Neutrophil (primary cell): Measurements from ENCODE around the gene INTS6.

ENCODE experiments used
- H3K27ac ChIP-seq: fragments of 200-600 bp; sonication (generic); 2 replicates; pipeline ENCODE4 v1.5.1; 2016; ENCODE audit warnings: mild to moderate bottlenecking, moderate library complexity
- H3K27me3 ChIP-seq: fragments of 200-600 bp; sonication (generic); 2 replicates; pipeline ENCODE4 v1.6.0; 2016; ENCODE audit warnings: mild to moderate bottlenecking
- H3K36me3 ChIP-seq: fragments of 200-600 bp; sonication (generic); 2 replicates; pipeline ENCODE4 v1.5.1; 2017
- H3K4me1 ChIP-seq, 2 experiments: fragments of 200-600 bp in 1 of 2; sonication (generic) in 1 of 2; 1 replicate in 1 of 2; 2 replicates in 1 of 2; pipeline versions ENCODE4 v1.5.1 to v1.6.1; 2013 to 2016; ENCODE audit warnings: low read depth in 1 of 2, low read length in 1 of 2, mild to moderate bottlenecking in 1 of 2, moderate library complexity in 1 of 2; ENCODE audit not compliant: control insufficient read depth in 1 of 2, insufficient read depth in 1 of 2
- H3K4me3 ChIP-seq, 2 experiments: fragments of 200-600 bp in 1 of 2; sonication (generic) in 1 of 2; 1 replicate in 1 of 2; 2 replicates in 1 of 2; pipeline ENCODE4 v1.5.1; 2013 to 2016; ENCODE audit warnings: low read depth in 1 of 2, low read length in 1 of 2, mild to moderate bottlenecking in 1 of 2, moderate library complexity in 1 of 2
- H3K9me3 ChIP-seq: fragments of 200-600 bp; sonication (generic); 2 replicates; pipeline ENCODE4 v1.5.1; 2016
- CTCF ChIP-seq: fragments of 200-600 bp; sonication (generic); IDR thresholded peaks from 2 replicates; pipeline ENCODE4 v1.5.1; 2016; ENCODE audit warnings: antibody characterized with exemption

The INTS6 gene

GRCh38 chr13:51478418-51479198 lies 25.8 kb upstream of the INTS6 start:
- H3K27me3 ChIP-seq: no peaks in the 10 kb centered on the region
- no peak for TF ChIP-seq CTCF
- H3K36me3 ChIP-seq: no peaks in the 10 kb centered on the region
- no peaks in the 10 kb centered on the region for H3K9me3 ChIP-seq
- H3K4me3 ChIP-seq: no peak overlapping the region
- no peaks in the 10 kb centered on the region for H3K4me1 ChIP-seq
- no peak overlapping the region for H3K27ac ChIP-seq

GRCh38 chr13:51477653-51478324 lies 25.0 kb upstream of the INTS6 start:
- H3K27ac ChIP-seq: no peak overlapping the region
- no peak for TF ChIP-seq CTCF
- H3K4me3 ChIP-seq: no peak overlapping the region
- H3K36me3 ChIP-seq: no peaks in the 10 kb centered on the region
- H3K9me3 ChIP-seq: no peaks in the 10 kb centered on the region
- H3K4me1 ChIP-seq: no peaks in the 10 kb centered on the region
- H3K27me3 ChIP-seq: no peaks in the 10 kb centered on the region

- no peak for TF ChIP-seq CTCF
- Histone ChIP-seq H3K27me3 (no peaks in the 10 kb centered on the region), H3K27ac (no peak overlapping the region), H3K36me3 (no peaks in the 10 kb centered on the region), H3K9me3 (no peaks in the 10 kb centered on the region), H3K4me1 (no peaks in the 10 kb centered on the region), H3K4me3 (no peak overlapping the region)
These were observed 24.3 kb upstream of the INTS6 start for GRCh38 chr13:51477149-51477548.

GRCh38 chr13:51475727-51476501 lies 23.1 kb upstream of the INTS6 start:
- Histone ChIP-seq H3K4me1 (no peaks in the 10 kb centered on the region), H3K4me3 (no peak overlapping the region), H3K9me3 (no peaks in the 10 kb centered on the region), H3K27ac (no peak overlapping the region), H3K27me3 (no peaks in the 10 kb centered on the region), H3K36me3 (no peaks in the 10 kb centered on the region)
- TF ChIP-seq CTCF: no peak

GRCh38 chr13:51469790-51470189 lies 17.0 kb upstream of the INTS6 start:
- no peaks in the 10 kb centered on the region for H3K9me3 ChIP-seq
- no peak for TF ChIP-seq CTCF
- no peaks in the 10 kb centered on the region for H3K4me1 ChIP-seq
- no peaks in the 10 kb centered on the region for H3K36me3 ChIP-seq
- H3K27ac ChIP-seq: no peak overlapping the region
- H3K27me3 ChIP-seq: no peaks in the 10 kb centered on the region
- no peak overlapping the region for H3K4me3 ChIP-seq
